Measurements from ENCODE around the gene LY6G5C. TPM values are rescaled to one million over a fixed set of nuclear protein-coding genes. Genes with fewer than 3 reads are reported as not detected.

Gene LY6G5C
- total RNA-seq, 1 experiment from 2014 or later: 0.62 TPM

DNA sequence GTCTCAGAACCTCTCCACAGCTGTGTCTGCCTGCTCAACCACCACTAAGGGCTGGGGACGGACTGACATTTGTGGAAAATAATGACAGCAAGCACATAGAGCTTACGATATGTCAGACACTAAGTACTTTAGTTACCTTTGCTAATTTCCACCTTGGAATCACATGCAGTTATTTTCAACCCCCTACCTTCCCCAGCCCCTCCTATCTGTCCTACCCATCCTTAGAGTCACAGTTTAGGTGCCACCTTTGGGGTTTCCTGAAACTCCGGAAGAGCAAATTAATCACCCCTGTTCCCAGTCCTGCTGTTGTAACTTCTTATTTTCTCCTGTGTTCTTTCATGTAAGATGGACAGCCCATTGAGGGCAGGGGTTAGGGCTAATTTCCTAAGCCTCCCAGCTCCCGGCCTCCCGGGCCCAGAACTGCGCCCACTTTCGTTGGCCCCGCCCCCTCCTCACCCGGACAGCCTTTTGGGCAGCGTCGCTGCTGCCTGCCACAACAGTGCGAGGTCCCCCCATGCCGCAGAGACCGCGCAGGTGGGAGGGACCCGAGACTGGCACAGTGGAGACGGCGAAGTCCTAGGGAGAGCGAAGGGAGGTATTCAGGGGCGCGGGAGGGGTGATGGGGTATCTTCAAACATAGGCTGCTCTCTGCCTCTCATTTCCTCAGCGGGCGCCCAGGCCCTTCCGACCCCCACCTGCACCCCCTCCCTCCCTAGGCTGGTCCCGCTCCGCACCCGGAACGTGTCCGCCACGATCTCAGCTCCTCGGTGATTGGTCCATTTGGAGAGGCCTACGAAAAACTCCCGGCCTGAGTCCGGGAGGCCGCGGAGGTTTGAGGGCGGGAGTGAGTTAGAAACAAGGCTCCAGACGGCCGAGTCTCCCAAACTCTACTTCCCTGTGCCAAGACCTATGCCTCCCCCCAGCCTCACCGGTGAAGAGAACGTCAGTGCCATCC lies 47.1 kb upstream of the LY6G5C start:
- no TSS peak for BruUV-seq (replicated peaks)
- Histone ChIP-seq H3K4me1 (ENCODE audit: control insufficient read depth, insufficient read depth, low read length) (peaks cover 23% of the 10 kb centered on the region), H3K4me3 (ENCODE audit: low read depth in 2 of 2, low read length in 2 of 2) (peak overlapping the region; percentile 83 to 85; a peak in 2 of 4 replicates), H3K27ac (ENCODE audit: low read length) (peak overlapping the region; percentile 91; the same call in 1 of the 2 replicates), H3K36me3 (ENCODE audit: control insufficient read depth, insufficient read depth, low read length) (peaks cover 10% of the 10 kb centered on the region), H3K9me3 (ENCODE audit: control insufficient read depth, insufficient read depth, low read depth, low read length) (no peaks in the 10 kb centered on the region), H3K27me3 (ENCODE audit: control insufficient read depth, insufficient read depth, low read length) (no peaks in the 10 kb centered on the region)
- intact Hi-C loops (cut with micrococcal nuclease; ENCODE audit: unreplicated experiment) (no loop called here), in situ Hi-C loops (cut with HindIII; ENCODE audit: low pct_unique_long_range_greater_than_20kb, low sequenced_read_pairs) (no loop called here)
- no peak for DNase-seq (ENCODE audit: low read depth, low spot score)
- no peak for ATAC-seq
- ChIA-PET POLR2A (interaction anchor here (1.0 kb wide), 1 partner anchor 95 kb away, joined by 4 read pairs; no protein-coding TSS in a partner anchor), CTCF (no interaction called here)
- TF ChIP-seq TCF7L2 (IDR thresholded peaks at IDR 0.05; ENCODE audit: low read depth, low read length): no peak
- TF ChIP-seq, protein P1, sequence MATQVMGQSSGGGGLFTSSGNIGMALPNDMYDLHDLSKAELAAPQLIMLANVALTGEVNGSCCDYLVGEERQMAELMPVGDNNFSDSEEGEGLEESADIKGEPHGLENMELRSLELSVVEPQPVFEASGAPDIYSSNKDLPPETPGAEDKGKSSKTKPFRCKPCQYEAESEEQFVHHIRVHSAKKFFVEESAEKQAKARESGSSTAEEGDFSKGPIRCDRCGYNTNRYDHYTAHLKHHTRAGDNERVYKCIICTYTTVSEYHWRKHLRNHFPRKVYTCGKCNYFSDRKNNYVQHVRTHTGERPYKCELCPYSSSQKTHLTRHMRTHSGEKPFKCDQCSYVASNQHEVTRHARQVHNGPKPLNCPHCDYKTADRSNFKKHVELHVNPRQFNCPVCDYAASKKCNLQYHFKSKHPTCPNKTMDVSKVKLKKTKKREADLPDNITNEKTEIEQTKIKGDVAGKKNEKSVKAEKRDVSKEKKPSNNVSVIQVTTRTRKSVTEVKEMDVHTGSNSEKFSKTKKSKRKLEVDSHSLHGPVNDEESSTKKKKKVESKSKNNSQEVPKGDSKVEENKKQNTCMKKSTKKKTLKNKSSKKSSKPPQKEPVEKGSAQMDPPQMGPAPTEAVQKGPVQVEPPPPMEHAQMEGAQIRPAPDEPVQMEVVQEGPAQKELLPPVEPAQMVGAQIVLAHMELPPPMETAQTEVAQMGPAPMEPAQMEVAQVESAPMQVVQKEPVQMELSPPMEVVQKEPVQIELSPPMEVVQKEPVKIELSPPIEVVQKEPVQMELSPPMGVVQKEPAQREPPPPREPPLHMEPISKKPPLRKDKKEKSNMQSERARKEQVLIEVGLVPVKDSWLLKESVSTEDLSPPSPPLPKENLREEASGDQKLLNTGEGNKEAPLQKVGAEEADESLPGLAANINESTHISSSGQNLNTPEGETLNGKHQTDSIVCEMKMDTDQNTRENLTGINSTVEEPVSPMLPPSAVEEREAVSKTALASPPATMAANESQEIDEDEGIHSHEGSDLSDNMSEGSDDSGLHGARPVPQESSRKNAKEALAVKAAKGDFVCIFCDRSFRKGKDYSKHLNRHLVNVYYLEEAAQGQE (IDR thresholded peaks at IDR 0.05; ENCODE audit: insufficient read depth in 1 of 2, low read depth in 2 of 2, low read length in 1 of 2): no peak
- TF ChIP-seq SIN3A (IDR thresholded peaks at IDR 0.05; ENCODE audit: borderline replicate concordance, insufficient read depth, low read depth, low read length): no peak
- TF ChIP-seq, protein P2, sequence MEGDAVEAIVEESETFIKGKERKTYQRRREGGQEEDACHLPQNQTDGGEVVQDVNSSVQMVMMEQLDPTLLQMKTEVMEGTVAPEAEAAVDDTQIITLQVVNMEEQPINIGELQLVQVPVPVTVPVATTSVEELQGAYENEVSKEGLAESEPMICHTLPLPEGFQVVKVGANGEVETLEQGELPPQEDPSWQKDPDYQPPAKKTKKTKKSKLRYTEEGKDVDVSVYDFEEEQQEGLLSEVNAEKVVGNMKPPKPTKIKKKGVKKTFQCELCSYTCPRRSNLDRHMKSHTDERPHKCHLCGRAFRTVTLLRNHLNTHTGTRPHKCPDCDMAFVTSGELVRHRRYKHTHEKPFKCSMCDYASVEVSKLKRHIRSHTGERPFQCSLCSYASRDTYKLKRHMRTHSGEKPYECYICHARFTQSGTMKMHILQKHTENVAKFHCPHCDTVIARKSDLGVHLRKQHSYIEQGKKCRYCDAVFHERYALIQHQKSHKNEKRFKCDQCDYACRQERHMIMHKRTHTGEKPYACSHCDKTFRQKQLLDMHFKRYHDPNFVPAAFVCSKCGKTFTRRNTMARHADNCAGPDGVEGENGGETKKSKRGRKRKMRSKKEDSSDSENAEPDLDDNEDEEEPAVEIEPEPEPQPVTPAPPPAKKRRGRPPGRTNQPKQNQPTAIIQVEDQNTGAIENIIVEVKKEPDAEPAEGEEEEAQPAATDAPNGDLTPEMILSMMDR (IDR thresholded peaks at IDR 0.05): no peak
- no peak for TF ChIP-seq POLR2AphosphoS5 (IDR thresholded peaks at IDR 0.05; ENCODE audit: low read depth, low read length)

GRCh38 chr6:31727034-31727716 lies 46.3 kb upstream of the LY6G5C start:
- Histone ChIP-seq H3K4me3 (ENCODE audit: low read depth in 2 of 2, low read length in 2 of 2) (no peak overlapping the region), H3K27me3 (ENCODE audit: control insufficient read depth, insufficient read depth, low read length) (no peaks in the 10 kb centered on the region), H3K36me3 (ENCODE audit: control insufficient read depth, insufficient read depth, low read length) (peaks cover 9% of the 10 kb centered on the region), H3K9me3 (ENCODE audit: control insufficient read depth, insufficient read depth, low read depth, low read length) (no peaks in the 10 kb centered on the region), H3K27ac (ENCODE audit: low read length) (no peak overlapping the region), H3K4me1 (ENCODE audit: control insufficient read depth, insufficient read depth, low read length) (peaks cover 22% of the 10 kb centered on the region)
- no TSS peak for BruUV-seq (replicated peaks)
- ChIA-PET POLR2A (interaction anchor here (1.0 kb wide), 1 partner anchor 96 kb away, joined by 4 read pairs; no protein-coding TSS in a partner anchor), CTCF (no interaction called here)
- in situ Hi-C loops (cut with HindIII; ENCODE audit: low pct_unique_long_range_greater_than_20kb, low sequenced_read_pairs) (no loop called here), intact Hi-C loops (cut with micrococcal nuclease; ENCODE audit: unreplicated experiment) (no loop called here)
- TF ChIP-seq SIN3A (IDR thresholded peaks at IDR 0.05; ENCODE audit: borderline replicate concordance, insufficient read depth, low read depth, low read length): no peak
- TF ChIP-seq TCF7L2 (IDR thresholded peaks at IDR 0.05; ENCODE audit: low read depth, low read length): no peak
- TF ChIP-seq, protein P1 (IDR thresholded peaks at IDR 0.05; ENCODE audit: insufficient read depth in 1 of 2, low read depth in 2 of 2, low read length in 1 of 2): no peak
- no peak for DNase-seq (ENCODE audit: low read depth, low spot score)
- ATAC-seq: no peak

All from Panc1 (cell line).